Epithelial cell of proximal tubule (primary cell): ENCODE results near the gene MVB12A. TPM values are rescaled to one million over a fixed set of nuclear protein-coding genes. Genes with fewer than 3 reads are reported as not detected.
A peak's percentile ranks its signal among the peaks of the same experiment; 100 is the strongest.

ENCODE experiments used
- DNase-seq: peaks from one replicate; pipeline ENCODE4 v3.0.0-alpha.2; 2011; ENCODE audit warnings: low read depth
- H3K4me3 ChIP-seq: 2 replicates; pipeline ENCODE4 v1.5.1; 2011; ENCODE audit warnings: low read depth, mild to moderate bottlenecking, low read length
- CTCF ChIP-seq: conservative IDR thresholded peaks from 2 replicates; pipeline ENCODE4 v1.5.1; 2012; ENCODE audit warnings: low read depth, mild to moderate bottlenecking, low read length
- total RNA-seq: library from RNA; depleted of rRNA; stranded (reverse); fragments of >200 nt; gene quantifications from 2 replicates; pipeline ENCODE4 v1.2.3, GENCODE V29; 2015

The MVB12A gene
- total RNA-seq, 1 donor from 2014 or later: 91.6 TPM

GRCh38 chr19:17424743-17425365, 5.0 kb downstream of the MVB12A start:
- H3K4me3 ChIP-seq: no peak overlapping the region
- DNase-seq: no peak
- peak; percentile 49 for TF ChIP-seq CTCF

GRCh38 chr19:17429641-17430113, 9.8 kb downstream of the MVB12A start:
- H3K4me3 ChIP-seq: no peak overlapping the region
- TF ChIP-seq CTCF: no peak
- no peak for DNase-seq

- no peak for DNase-seq
- TF ChIP-seq CTCF: no peak
- no peak overlapping the region for H3K4me3 ChIP-seq
Observed at GRCh38 chr19:17431417-17431816, 11.6 kb downstream of the MVB12A start.

GRCh38 chr19:17435218-17435617, 15.4 kb downstream of the MVB12A start:
- TF ChIP-seq CTCF: no peak
- no peak overlapping the region for H3K4me3 ChIP-seq
- no peak for DNase-seq

- no peak overlapping the region for H3K4me3 ChIP-seq
- TF ChIP-seq CTCF: no peak
Observed at GRCh38 chr19:17436094-17436873, 16.4 kb downstream of the MVB12A start.

GRCh38 chr19:17436874-17437267, 17.0 kb downstream of the MVB12A start:
- DNase-seq: no peak
- H3K4me3 ChIP-seq: no peak overlapping the region
- TF ChIP-seq CTCF: no peak

More at GRCh38 chr19:17436094-17436873, 16.4 kb downstream of the MVB12A start:
- no peak for DNase-seq
